Measurements from ENCODE around the gene ACVR1. TPM values are rescaled to one million over a fixed set of nuclear protein-coding genes. Genes with fewer than 3 reads are reported as not detected.

Gene ACVR1
- total and polyA plus RNA-seq, 2 donors (not counting 1 experiment from before 2014, with no cell fraction given): 42.9 to 72.1 TPM

GRCh38 chr2:157747280-157747679, 128.8 kb downstream of the ACVR1 start:
- Histone ChIP-seq H3K9ac (ENCODE audit: insufficient read depth, low read length) (no peak overlapping the region), H3K4me2 (ENCODE audit: extremely low read depth, insufficient read depth, low read length) (no peak overlapping the region), H3K27ac (ENCODE audit: insufficient read depth, low read length) (no peak overlapping the region), H4K20me1 (ENCODE audit: control insufficient read depth, extremely low read depth, insufficient read depth, low read length) (no peaks in the 10 kb centered on the region), H3K4me1 (ENCODE audit: control insufficient read depth, extremely low read depth, insufficient read depth, low read length) (peaks cover 17% of the 10 kb centered on the region), H3K27me3 (ENCODE audit: control insufficient read depth, insufficient read depth, low read length) (no peaks in the 10 kb centered on the region), H3K9me3 (ENCODE audit: control insufficient read depth, insufficient read depth, low read depth, low read length) (no peaks in the 10 kb centered on the region), H3K4me3 (replicated peaks in 1 of 4; ENCODE audit: control extremely low read depth in 1 of 4, insufficient read depth in 1 of 4, low read depth in 3 of 4, low read length in 4 of 4) (no peak overlapping the region), H3K36me3 (ENCODE audit: control insufficient read depth, insufficient read depth, low read length) (no peaks in the 10 kb centered on the region), H2AFZ (ENCODE audit: low read length) (no peak overlapping the region), H3K79me2 (ENCODE audit: control insufficient read depth, insufficient read depth, low read length) (peaks cover 4% of the 10 kb centered on the region)
- TF ChIP-seq EZH2 (IDR thresholded peaks at IDR 0.05; ENCODE audit: low read length, missing control alignments) (no peak), CTCF (conservative IDR thresholded peaks at IDR 0.05 in 1 of 2, IDR thresholded peaks at IDR 0.05 in 1 of 2; ENCODE audit: low read depth in 1 of 2, low read length in 2 of 2) (no peak)
- DNase-seq (ENCODE audit: low read depth in 2 of 2): no peak

- peak; percentile 42 to 90 for DNase-seq (ENCODE audit: low read depth in 2 of 2)
- Histone ChIP-seq H3K9me3 (ENCODE audit: control insufficient read depth, insufficient read depth, low read depth, low read length) (no peaks in the 10 kb centered on the region), H2AFZ (ENCODE audit: low read length) (no peak overlapping the region), H3K4me3 (replicated peaks in 1 of 4; ENCODE audit: control extremely low read depth in 1 of 4, insufficient read depth in 1 of 4, low read depth in 3 of 4, low read length in 4 of 4) (no peak overlapping the region), H4K20me1 (ENCODE audit: control insufficient read depth, extremely low read depth, insufficient read depth, low read length) (no peaks in the 10 kb centered on the region), H3K79me2 (ENCODE audit: control insufficient read depth, insufficient read depth, low read length) (peaks cover 4% of the 10 kb centered on the region), H3K27ac (ENCODE audit: insufficient read depth, low read length) (no peak overlapping the region), H3K27me3 (ENCODE audit: control insufficient read depth, insufficient read depth, low read length) (no peaks in the 10 kb centered on the region), H3K4me2 (ENCODE audit: extremely low read depth, insufficient read depth, low read length) (no peak overlapping the region), H3K4me1 (ENCODE audit: control insufficient read depth, extremely low read depth, insufficient read depth, low read length) (peaks cover 17% of the 10 kb centered on the region), H3K36me3 (ENCODE audit: control insufficient read depth, insufficient read depth, low read length) (peaks cover 2% of the 10 kb centered on the region), H3K9ac (ENCODE audit: insufficient read depth, low read length) (no peak overlapping the region)
- TF ChIP-seq EZH2 (IDR thresholded peaks at IDR 0.05; ENCODE audit: low read length, missing control alignments): no peak
- no peak for TF ChIP-seq CTCF (conservative IDR thresholded peaks at IDR 0.05 in 1 of 2, IDR thresholded peaks at IDR 0.05 in 1 of 2; ENCODE audit: low read depth in 1 of 2, low read length in 2 of 2)
These were observed 129.7 kb downstream of the ACVR1 start for GRCh38 chr2:157746234-157746950.

GRCh38 chr2:157744571-157745076, 131.5 kb downstream of the ACVR1 start:
- no peak for TF ChIP-seq CTCF (conservative IDR thresholded peaks at IDR 0.05 in 1 of 2, IDR thresholded peaks at IDR 0.05 in 1 of 2; ENCODE audit: low read depth in 1 of 2, low read length in 2 of 2)
- no peak for TF ChIP-seq EZH2 (IDR thresholded peaks at IDR 0.05; ENCODE audit: low read length, missing control alignments)

More at GRCh38 chr2:157744571-157745076, 131.5 kb downstream of the ACVR1 start:
- no peak overlapping the region for H3K4me3 ChIP-seq (replicated peaks in 1 of 4; ENCODE audit: control extremely low read depth in 1 of 4, insufficient read depth in 1 of 4, low read depth in 3 of 4, low read length in 4 of 4)
- no peak overlapping the region for H3K9ac ChIP-seq (ENCODE audit: insufficient read depth, low read length)
- peak in 1 of 2 donors; percentile 32 for DNase-seq (ENCODE audit: low read depth in 2 of 2)
- no peaks in the 10 kb centered on the region for H3K9me3 ChIP-seq (ENCODE audit: control insufficient read depth, insufficient read depth, low read depth, low read length)
- H4K20me1 ChIP-seq (ENCODE audit: control insufficient read depth, extremely low read depth, insufficient read depth, low read length): no peaks in the 10 kb centered on the region
- H3K27ac ChIP-seq (ENCODE audit: insufficient read depth, low read length): no peak overlapping the region
- H3K4me2 ChIP-seq (ENCODE audit: extremely low read depth, insufficient read depth, low read length): no peak overlapping the region
- peaks cover 17% of the 10 kb centered on the region for H3K4me1 ChIP-seq (ENCODE audit: control insufficient read depth, extremely low read depth, insufficient read depth, low read length)
- no peaks in the 10 kb centered on the region for H3K79me2 ChIP-seq (ENCODE audit: control insufficient read depth, insufficient read depth, low read length)
- no peaks in the 10 kb centered on the region for H3K27me3 ChIP-seq (ENCODE audit: control insufficient read depth, insufficient read depth, low read length)
- peaks cover 2% of the 10 kb centered on the region for H3K36me3 ChIP-seq (ENCODE audit: control insufficient read depth, insufficient read depth, low read length)
- H2AFZ ChIP-seq (ENCODE audit: low read length): no peak overlapping the region
